Mammary epithelial cell (primary cell): ENCODE results near the gene TRIM26.

Experiments used
- EZH2 ChIP-seq: IDR thresholded peaks from 2 replicates; pipeline ENCODE4 v1.6.1; 2012; ENCODE audit warnings: low read length, inconsistent platforms, borderline replicate concordance
- TF ChIP-seq, protein P1 (sequence below), 2 donors: IDR thresholded peaks in 1 of 2; conservative IDR thresholded peaks in 1 of 2; 2 replicates each; pipeline ENCODE4 v1.5.1; 2011 to 2012; ENCODE audit warnings: inconsistent platforms in 2 of 2, low read length in 2 of 2, mild to moderate bottlenecking in 2 of 2, control low read depth in 1 of 2, low read depth in 1 of 2; ENCODE audit not compliant: insufficient read depth in 1 of 2; ENCODE audit errors: extremely low read depth in 1 of 2

DNA sequence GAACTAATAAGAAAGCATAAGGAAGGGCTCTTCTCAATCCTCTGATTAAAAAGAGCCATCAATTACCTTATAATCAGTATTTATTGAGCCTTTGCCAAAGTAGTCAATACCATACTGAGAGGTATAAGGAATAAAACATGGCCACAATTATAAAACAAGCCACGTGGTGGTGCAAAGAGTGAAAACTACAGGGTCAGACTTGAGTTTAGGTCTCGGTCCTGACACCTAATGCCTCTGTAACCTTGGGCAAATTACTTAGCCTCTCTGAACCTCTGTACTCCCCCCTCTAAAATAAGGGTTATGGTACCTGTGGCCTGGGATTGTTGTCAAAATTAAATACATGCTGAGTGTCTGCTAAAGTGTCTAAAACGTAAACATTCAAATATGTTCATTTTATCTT is 64.0 kb downstream of the TRIM26 start:
- TF ChIP-seq EZH2, result no peak
- TF ChIP-seq, protein P1, sequence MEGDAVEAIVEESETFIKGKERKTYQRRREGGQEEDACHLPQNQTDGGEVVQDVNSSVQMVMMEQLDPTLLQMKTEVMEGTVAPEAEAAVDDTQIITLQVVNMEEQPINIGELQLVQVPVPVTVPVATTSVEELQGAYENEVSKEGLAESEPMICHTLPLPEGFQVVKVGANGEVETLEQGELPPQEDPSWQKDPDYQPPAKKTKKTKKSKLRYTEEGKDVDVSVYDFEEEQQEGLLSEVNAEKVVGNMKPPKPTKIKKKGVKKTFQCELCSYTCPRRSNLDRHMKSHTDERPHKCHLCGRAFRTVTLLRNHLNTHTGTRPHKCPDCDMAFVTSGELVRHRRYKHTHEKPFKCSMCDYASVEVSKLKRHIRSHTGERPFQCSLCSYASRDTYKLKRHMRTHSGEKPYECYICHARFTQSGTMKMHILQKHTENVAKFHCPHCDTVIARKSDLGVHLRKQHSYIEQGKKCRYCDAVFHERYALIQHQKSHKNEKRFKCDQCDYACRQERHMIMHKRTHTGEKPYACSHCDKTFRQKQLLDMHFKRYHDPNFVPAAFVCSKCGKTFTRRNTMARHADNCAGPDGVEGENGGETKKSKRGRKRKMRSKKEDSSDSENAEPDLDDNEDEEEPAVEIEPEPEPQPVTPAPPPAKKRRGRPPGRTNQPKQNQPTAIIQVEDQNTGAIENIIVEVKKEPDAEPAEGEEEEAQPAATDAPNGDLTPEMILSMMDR (conservative IDR thresholded peaks at IDR 0.05 in 1 of 2, IDR thresholded peaks at IDR 0.05 in 1 of 2; ENCODE audit: extremely low read depth in 1 of 2, insufficient read depth in 1 of 2, low read depth in 1 of 2, low read length in 2 of 2), result no peak
